WTC11 (cell line): ENCODE results near the gene GJA4. TPM values are rescaled to one million over a fixed set of nuclear protein-coding genes. Genes with fewer than 3 reads are reported as not detected.

ENCODE experiments used
- ATAC-seq: fragments of 200-7000 bp; cut with Tn5 transposase; 2 replicates; pipeline ENCODE4 v1.10.0; 2021; ENCODE audit warnings: mild to moderate bottlenecking, moderate library complexity
- CTCF ChIA-PET: fragments of 300-600 bp; sonication (Branson Sonifier 250); formaldehyde crosslinking; loops from one replicate; lab custom pipeline; 2021; ENCODE audit warnings: antibody characterized with exemption; lab: Charles Lee
- POLR2A ChIA-PET: fragments of 350-600 bp; sonication (Branson Sonifier 250); formaldehyde crosslinking; loops from one replicate; lab custom pipeline; 2021; ENCODE audit warnings: antibody characterized with exemption; lab: Charles Lee
- DNase-seq: peaks from one replicate; pipeline ENCODE4 v3.0.0; 2021; ENCODE audit warnings: low spot score
- H3K27ac Mint-ChIP-seq: 2 replicates; pipeline ENCODE4 v1.8.0; 2021; ENCODE audit warnings: mixed read lengths
- H3K27me3 Mint-ChIP-seq: 2 replicates; pipeline ENCODE4 v1.8.0; 2021; ENCODE audit warnings: low read depth, mild to moderate bottlenecking, moderate library complexity, mixed read lengths
- H3K36me3 Mint-ChIP-seq: 2 replicates; pipeline ENCODE4 v1.8.0; 2021; ENCODE audit warnings: mixed read lengths
- H3K4me1 Mint-ChIP-seq: 2 replicates; pipeline ENCODE4 v1.8.0; 2022; ENCODE audit warnings: mixed read lengths
- H3K4me3 Mint-ChIP-seq: 2 replicates; pipeline ENCODE4 v1.8.0; 2021; ENCODE audit warnings: mild to moderate bottlenecking, moderate library complexity, mixed read lengths
- H3K9me3 Mint-ChIP-seq: 2 replicates; pipeline ENCODE4 v1.8.0; 2021; ENCODE audit warnings: mixed read lengths
- CREB1 ChIP-seq: sonication (generic); formaldehyde crosslinking; IDR thresholded peaks from 2 replicates; pipeline ENCODE4 v1.8.0; 2023; ENCODE audit warnings: mild to moderate bottlenecking, missing genetic modification reagents
- ELF4 ChIP-seq: sonication (generic); formaldehyde crosslinking; IDR thresholded peaks from 2 replicates; pipeline ENCODE4 v1.8.1; 2022; ENCODE audit warnings: low read depth, mild to moderate bottlenecking, moderate library complexity, missing genetic modification reagents
- EMX1 ChIP-seq: fragments of 250-450 bp; sonication (Bioruptor Pico); IDR thresholded peaks from 2 replicates; pipeline ENCODE4 v1.8.0; 2021; ENCODE audit warnings: mild to moderate bottlenecking
- FOXK1 ChIP-seq: sonication (generic); formaldehyde crosslinking; IDR thresholded peaks from 2 replicates; pipeline ENCODE4 v1.8.0; 2022; ENCODE audit warnings: mild to moderate bottlenecking, moderate library complexity, missing genetic modification reagents
- JAZF1 ChIP-seq: fragments of 250-450 bp; sonication (Bioruptor Pico); IDR thresholded peaks from 2 replicates; pipeline ENCODE4 v1.9.0; 2021; ENCODE audit warnings: moderate library complexity, mild to moderate bottlenecking, inconsistent platforms
- MYBL2 ChIP-seq: sonication (generic); formaldehyde crosslinking; IDR thresholded peaks from 2 replicates; pipeline ENCODE4 v1.8.1; 2023; ENCODE audit warnings: mild to moderate bottlenecking, moderate library complexity, missing genetic modification reagents
- SOX15 ChIP-seq: fragments of 250-450 bp; sonication (Bioruptor Pico); IDR thresholded peaks from 2 replicates; pipeline ENCODE4 v1.9.0; 2021; ENCODE audit warnings: mild to moderate bottlenecking
- ZNF138 ChIP-seq: sonication (generic); formaldehyde crosslinking; conservative IDR thresholded peaks from 2 replicates; pipeline ENCODE4 v1.8.1; 2022; ENCODE audit warnings: mild to moderate bottlenecking, moderate library complexity, missing genetic modification reagents
- ZNF219 ChIP-seq: sonication (generic); formaldehyde crosslinking; IDR thresholded peaks from 2 replicates; pipeline ENCODE4 v1.8.0; 2023; ENCODE audit warnings: missing genetic modification reagents, mild to moderate bottlenecking, borderline replicate concordance
- ZNF317 ChIP-seq: sonication (generic); formaldehyde crosslinking; IDR thresholded peaks from 2 replicates; pipeline ENCODE4 v1.8.1; 2023; ENCODE audit warnings: low read depth, mild to moderate bottlenecking, moderate library complexity, missing genetic modification reagents, borderline replicate concordance
- ZNF671 ChIP-seq: fragments of 250-450 bp; sonication (Bioruptor Pico); IDR thresholded peaks from 2 replicates; pipeline ENCODE4 v1.8.0; 2021; ENCODE audit warnings: mild to moderate bottlenecking
- total RNA-seq: library from RNA; stranded (reverse); gene quantifications from 3 replicates; pipeline ENCODE4 v1.2.3, GENCODE V29; 2021
- TF ChIP-seq, protein P1 (sequence below): sonication (generic); formaldehyde crosslinking; IDR thresholded peaks from 2 replicates; pipeline ENCODE4 v1.8.0; 2023; ENCODE audit warnings: missing genetic modification reagents, mild to moderate bottlenecking, borderline replicate concordance
- TF ChIP-seq, protein P2 (sequence below): sonication (generic); formaldehyde crosslinking; IDR thresholded peaks from 2 replicates; pipeline ENCODE4 v1.8.1; 2023; ENCODE audit warnings: mild to moderate bottlenecking, missing genetic modification reagents, moderate library complexity
- TF ChIP-seq, protein P3 (sequence below): sonication (generic); formaldehyde crosslinking; IDR thresholded peaks from 2 replicates; pipeline ENCODE4 v1.8.1; 2023; ENCODE audit warnings: mild to moderate bottlenecking, missing genetic modification reagents, moderate library complexity
- TF ChIP-seq, protein P4 (sequence below): fragments of 250-450 bp; sonication (Bioruptor Pico); IDR thresholded peaks from 2 replicates; pipeline ENCODE4 v2.1.2; 2022; ENCODE audit warnings: mild to moderate bottlenecking, moderate library complexity
- TF ChIP-seq, protein P5 (sequence below): fragments of 250-450 bp; sonication (Bioruptor Pico); IDR thresholded peaks from 2 replicates; pipeline ENCODE4 v1.9.0; 2021; ENCODE audit warnings: moderate library complexity, mild to moderate bottlenecking, inconsistent platforms, borderline replicate concordance
- TF ChIP-seq, protein P6 (sequence below): sonication (generic); formaldehyde crosslinking; IDR thresholded peaks from 2 replicates; pipeline ENCODE4 v1.8.0; 2022; ENCODE audit warnings: mild to moderate bottlenecking, missing genetic modification reagents
- TF ChIP-seq, protein P7 (sequence below): sonication (generic); formaldehyde crosslinking; IDR thresholded peaks from 2 replicates; pipeline ENCODE4 v1.8.0; 2022; ENCODE audit warnings: mild to moderate bottlenecking, missing genetic modification reagents

The GJA4 gene
- total RNA-seq, 1 experiment from 2014 or later = 1.0 TPM

DNA sequence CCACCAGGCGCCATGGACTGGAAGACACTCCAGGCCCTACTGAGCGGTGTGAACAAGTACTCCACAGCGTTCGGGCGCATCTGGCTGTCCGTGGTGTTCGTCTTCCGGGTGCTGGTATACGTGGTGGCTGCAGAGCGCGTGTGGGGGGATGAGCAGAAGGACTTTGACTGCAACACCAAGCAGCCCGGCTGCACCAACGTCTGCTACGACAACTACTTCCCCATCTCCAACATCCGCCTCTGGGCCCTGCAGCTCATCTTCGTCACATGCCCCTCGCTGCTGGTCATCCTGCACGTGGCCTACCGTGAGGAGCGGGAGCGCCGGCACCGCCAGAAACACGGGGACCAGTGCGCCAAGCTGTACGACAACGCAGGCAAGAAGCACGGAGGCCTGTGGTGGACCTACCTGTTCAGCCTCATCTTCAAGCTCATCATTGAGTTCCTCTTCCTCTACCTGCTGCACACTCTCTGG is 8.0 kb upstream of the GJA4 start:
- TF ChIP-seq JAZF1 (CRISPR knock-in tag) (no peak), ELF4 (CRISPR knock-in tag) (no peak), MYBL2 (CRISPR knock-in tag) (no peak), ZNF671 (CRISPR knock-in tag) (no peak), CREB1 (no peak), ZNF317 (CRISPR knock-in tag) (no peak)
- TF ChIP-seq, protein P1, sequence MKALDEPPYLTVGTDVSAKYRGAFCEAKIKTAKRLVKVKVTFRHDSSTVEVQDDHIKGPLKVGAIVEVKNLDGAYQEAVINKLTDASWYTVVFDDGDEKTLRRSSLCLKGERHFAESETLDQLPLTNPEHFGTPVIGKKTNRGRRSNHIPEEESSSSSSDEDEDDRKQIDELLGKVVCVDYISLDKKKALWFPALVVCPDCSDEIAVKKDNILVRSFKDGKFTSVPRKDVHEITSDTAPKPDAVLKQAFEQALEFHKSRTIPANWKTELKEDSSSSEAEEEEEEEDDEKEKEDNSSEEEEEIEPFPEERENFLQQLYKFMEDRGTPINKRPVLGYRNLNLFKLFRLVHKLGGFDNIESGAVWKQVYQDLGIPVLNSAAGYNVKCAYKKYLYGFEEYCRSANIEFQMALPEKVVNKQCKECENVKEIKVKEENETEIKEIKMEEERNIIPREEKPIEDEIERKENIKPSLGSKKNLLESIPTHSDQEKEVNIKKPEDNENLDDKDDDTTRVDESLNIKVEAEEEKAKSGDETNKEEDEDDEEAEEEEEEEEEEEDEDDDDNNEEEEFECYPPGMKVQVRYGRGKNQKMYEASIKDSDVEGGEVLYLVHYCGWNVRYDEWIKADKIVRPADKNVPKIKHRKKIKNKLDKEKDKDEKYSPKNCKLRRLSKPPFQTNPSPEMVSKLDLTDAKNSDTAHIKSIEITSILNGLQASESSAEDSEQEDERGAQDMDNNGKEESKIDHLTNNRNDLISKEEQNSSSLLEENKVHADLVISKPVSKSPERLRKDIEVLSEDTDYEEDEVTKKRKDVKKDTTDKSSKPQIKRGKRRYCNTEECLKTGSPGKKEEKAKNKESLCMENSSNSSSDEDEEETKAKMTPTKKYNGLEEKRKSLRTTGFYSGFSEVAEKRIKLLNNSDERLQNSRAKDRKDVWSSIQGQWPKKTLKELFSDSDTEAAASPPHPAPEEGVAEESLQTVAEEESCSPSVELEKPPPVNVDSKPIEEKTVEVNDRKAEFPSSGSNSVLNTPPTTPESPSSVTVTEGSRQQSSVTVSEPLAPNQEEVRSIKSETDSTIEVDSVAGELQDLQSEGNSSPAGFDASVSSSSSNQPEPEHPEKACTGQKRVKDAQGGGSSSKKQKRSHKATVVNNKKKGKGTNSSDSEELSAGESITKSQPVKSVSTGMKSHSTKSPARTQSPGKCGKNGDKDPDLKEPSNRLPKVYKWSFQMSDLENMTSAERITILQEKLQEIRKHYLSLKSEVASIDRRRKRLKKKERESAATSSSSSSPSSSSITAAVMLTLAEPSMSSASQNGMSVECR = no peak
- TF ChIP-seq, protein P2, sequence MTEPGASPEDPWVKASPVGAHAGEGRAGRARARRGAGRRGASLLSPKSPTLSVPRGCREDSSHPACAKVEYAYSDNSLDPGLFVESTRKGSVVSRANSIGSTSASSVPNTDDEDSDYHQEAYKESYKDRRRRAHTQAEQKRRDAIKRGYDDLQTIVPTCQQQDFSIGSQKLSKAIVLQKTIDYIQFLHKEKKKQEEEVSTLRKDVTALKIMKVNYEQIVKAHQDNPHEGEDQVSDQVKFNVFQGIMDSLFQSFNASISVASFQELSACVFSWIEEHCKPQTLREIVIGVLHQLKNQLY (CRISPR knock-in tag) = no peak
- ChIA-PET POLR2A (no interaction called here), CTCF (no interaction called here)
- no peak overlapping the region for H3K27ac Mint-ChIP-seq
- no peak for DNase-seq
- no peak overlapping the region for H3K4me3 Mint-ChIP-seq
- ATAC-seq = no peak
- H3K9me3 Mint-ChIP-seq = no peaks in the 10 kb centered on the region
- H3K4me1 Mint-ChIP-seq = peaks cover 11% of the 10 kb centered on the region; the same call in 1 of the 2 replicates
- H3K36me3 Mint-ChIP-seq = no peaks in the 10 kb centered on the region
- H3K27me3 Mint-ChIP-seq = peaks cover 44% of the 10 kb centered on the region

DNA sequence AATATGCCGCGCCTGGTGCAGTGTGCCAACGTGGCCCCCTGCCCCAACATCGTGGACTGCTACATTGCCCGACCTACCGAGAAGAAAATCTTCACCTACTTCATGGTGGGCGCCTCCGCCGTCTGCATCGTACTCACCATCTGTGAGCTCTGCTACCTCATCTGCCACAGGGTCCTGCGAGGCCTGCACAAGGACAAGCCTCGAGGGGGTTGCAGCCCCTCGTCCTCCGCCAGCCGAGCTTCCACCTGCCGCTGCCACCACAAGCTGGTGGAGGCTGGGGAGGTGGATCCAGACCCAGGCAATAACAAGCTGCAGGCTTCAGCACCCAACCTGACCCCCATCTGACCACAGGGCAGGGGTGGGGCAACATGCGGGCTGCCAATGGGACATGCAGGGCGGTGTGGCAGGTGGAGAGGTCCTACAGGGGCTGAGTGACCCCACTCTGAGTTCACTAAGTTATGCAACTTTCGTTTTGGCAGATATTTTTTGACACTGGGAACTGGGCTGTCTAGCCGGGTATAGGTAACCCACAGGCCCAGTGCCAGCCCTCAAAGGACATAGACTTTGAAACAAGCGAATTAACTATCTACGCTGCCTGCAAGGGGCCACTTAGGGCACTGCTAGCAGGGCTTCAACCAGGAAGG is 7.4 kb upstream of the GJA4 start:
- ChIA-PET CTCF (interaction anchor here (1.5 kb wide), 1 partner anchor 79 kb away, joined by 6 read pairs; no protein-coding TSS in a partner anchor), POLR2A (no interaction called here)
- Mint-ChIP-seq H3K27ac (no peak overlapping the region), H3K4me1 (peaks cover 11% of the 10 kb centered on the region; the same call in 1 of the 2 replicates), H3K27me3 (peaks cover 39% of the 10 kb centered on the region), H3K36me3 (no peaks in the 10 kb centered on the region), H3K4me3 (no peak overlapping the region), H3K9me3 (no peaks in the 10 kb centered on the region)
- DNase-seq = no peak
- no peak for ATAC-seq
- TF ChIP-seq, protein P3, sequence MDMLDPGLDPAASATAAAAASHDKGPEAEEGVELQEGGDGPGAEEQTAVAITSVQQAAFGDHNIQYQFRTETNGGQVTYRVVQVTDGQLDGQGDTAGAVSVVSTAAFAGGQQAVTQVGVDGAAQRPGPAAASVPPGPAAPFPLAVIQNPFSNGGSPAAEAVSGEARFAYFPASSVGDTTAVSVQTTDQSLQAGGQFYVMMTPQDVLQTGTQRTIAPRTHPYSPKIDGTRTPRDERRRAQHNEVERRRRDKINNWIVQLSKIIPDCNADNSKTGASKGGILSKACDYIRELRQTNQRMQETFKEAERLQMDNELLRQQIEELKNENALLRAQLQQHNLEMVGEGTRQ (CRISPR knock-in tag) = no peak
- TF ChIP-seq SOX15 (CRISPR knock-in tag) (no peak), ZNF138 (CRISPR knock-in tag) (no peak)

DNA sequence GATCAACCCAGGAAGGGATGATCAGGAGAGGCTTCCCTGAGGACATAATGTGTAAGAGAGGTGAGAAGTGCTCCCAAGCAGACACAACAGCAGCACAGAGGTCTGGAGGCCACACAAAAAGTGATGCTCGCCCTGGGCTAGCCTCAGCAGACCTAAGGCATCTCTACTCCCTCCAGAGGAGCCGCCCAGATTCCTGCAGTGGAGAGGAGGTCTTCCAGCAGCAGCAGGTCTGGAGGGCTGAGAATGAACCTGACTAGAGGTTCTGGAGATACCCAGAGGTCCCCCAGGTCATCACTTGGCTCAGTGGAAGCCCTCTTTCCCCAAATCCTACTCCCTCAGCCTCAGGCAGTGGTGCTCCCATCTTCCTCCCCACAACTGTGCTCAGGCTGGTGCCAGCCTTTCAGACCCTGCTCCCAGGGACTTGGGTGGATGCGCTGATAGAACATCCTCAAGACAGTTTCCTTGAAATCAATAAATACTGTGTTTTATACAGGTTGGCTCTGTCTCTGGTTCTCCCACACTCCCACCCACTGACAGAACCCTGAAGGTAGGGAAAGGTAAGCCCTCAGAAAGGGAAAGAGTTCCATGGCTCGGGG is 6.8 kb upstream of the GJA4 start:
- DNase-seq (no peak), ATAC-seq (no peak)
- CTCF ChIA-PET = interaction anchor here (0.6 to 1.6 kb wide), 24 partner anchors 8 to 239 kb away, joined by 3 to 18 read pairs (median 4); partner anchors contain the start of genes SMIM12 and TMEM35B
- Mint-ChIP-seq H3K27ac (no peak overlapping the region), H3K27me3 (peaks cover 33% of the 10 kb centered on the region), H3K36me3 (no peaks in the 10 kb centered on the region), H3K4me3 (no peak overlapping the region), H3K9me3 (no peaks in the 10 kb centered on the region), H3K4me1 (peaks cover 9% of the 10 kb centered on the region; the same call in 1 of the 2 replicates)
- POLR2A ChIA-PET = no interaction called here
- TF ChIP-seq, protein P4, sequence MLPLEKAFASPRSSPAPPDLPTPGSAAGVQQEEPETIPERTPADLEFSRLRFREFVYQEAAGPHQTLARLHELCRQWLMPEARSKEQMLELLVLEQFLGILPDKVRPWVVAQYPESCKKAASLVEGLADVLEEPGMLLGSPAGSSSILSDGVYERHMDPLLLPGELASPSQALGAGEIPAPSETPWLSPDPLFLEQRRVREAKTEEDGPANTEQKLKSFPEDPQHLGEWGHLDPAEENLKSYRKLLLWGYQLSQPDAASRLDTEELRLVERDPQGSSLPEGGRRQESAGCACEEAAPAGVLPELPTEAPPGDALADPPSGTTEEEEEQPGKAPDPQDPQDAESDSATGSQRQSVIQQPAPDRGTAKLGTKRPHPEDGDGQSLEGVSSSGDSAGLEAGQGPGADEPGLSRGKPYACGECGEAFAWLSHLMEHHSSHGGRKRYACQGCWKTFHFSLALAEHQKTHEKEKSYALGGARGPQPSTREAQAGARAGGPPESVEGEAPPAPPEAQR (CRISPR knock-in tag) = no peak
- TF ChIP-seq, protein P5, sequence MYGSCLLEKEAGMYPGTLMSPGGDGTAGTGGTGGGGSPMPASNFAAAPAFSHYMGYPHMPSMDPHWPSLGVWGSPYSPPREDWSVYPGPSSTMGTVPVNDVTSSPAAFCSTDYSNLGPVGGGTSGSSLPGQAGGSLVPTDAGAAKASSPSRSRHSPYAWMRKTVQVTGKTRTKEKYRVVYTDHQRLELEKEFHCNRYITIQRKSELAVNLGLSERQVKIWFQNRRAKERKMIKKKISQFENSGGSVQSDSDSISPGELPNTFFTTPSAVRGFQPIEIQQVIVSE = no peak
- TF ChIP-seq ZNF219 (CRISPR knock-in tag) = no peak
- TF ChIP-seq ELF4 (CRISPR knock-in tag) = no peak
- TF ChIP-seq ZNF317 (CRISPR knock-in tag) = no peak
- no peak for TF ChIP-seq EMX1
- TF ChIP-seq, protein P6, sequence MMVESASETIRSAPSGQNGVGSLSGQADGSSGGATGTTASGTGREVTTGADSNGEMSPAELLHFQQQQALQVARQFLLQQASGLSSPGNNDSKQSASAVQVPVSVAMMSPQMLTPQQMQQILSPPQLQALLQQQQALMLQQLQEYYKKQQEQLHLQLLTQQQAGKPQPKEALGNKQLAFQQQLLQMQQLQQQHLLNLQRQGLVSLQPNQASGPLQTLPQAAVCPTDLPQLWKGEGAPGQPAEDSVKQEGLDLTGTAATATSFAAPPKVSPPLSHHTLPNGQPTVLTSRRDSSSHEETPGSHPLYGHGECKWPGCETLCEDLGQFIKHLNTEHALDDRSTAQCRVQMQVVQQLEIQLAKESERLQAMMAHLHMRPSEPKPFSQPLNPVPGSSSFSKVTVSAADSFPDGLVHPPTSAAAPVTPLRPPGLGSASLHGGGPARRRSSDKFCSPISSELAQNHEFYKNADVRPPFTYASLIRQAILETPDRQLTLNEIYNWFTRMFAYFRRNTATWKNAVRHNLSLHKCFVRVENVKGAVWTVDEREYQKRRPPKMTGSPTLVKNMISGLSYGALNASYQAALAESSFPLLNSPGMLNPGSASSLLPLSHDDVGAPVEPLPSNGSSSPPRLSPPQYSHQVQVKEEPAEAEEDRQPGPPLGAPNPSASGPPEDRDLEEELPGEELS (CRISPR knock-in tag) = no peak
- TF ChIP-seq FOXK1 (CRISPR knock-in tag) = no peak
- TF ChIP-seq, protein P7, sequence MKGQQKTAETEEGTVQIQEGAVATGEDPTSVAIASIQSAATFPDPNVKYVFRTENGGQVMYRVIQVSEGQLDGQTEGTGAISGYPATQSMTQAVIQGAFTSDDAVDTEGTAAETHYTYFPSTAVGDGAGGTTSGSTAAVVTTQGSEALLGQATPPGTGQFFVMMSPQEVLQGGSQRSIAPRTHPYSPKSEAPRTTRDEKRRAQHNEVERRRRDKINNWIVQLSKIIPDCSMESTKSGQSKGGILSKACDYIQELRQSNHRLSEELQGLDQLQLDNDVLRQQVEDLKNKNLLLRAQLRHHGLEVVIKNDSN (CRISPR knock-in tag) = no peak
